GM12878 (cell line): ENCODE results near the gene KCNJ10. TPM values are rescaled to one million over a fixed set of nuclear protein-coding genes. Genes with fewer than 3 reads are reported as not detected.

Source experiments
- ATAC-seq: fragments of 200-7000 bp; cut with Tn5 transposase; 3 replicates; pipeline ENCODE4 v1.9.1; 2020; ENCODE audit warnings: mild to moderate bottlenecking, moderate library complexity
- BruUV-seq: library from RNA; stranded (reverse); fragments of 400-500 nt; replicated peaks from 2 replicates; lab custom pipeline; 2021; lab: Mats Ljungman, UMichigan
- CTCF ChIA-PET: fragments of 300-600 bp; sonication (Branson Sonifier 250); formaldehyde crosslinking; extraction: SDS; loops from one replicate; lab custom pipeline; 2021; ENCODE audit warnings: inconsistent platforms; lab: Yijun Ruan, JAX
- POLR2A ChIA-PET: fragments of 350-600 bp; formaldehyde crosslinking; extraction: SDS; loops from one replicate; lab custom pipeline; 2021; ENCODE audit warnings: inconsistent platforms; lab: Charles Lee
- RAD21 ChIA-PET: fragments of 300-600 bp; sonication (Branson Sonifier 250); formaldehyde crosslinking; loops from one replicate; lab custom pipeline; 2023; ENCODE audit warnings: antibody characterized with exemption; ENCODE audit not compliant: unreplicated experiment; lab: Charles Lee
- SMC1A ChIA-PET: fragments of 300-600 bp; sonication (Branson Sonifier 250); formaldehyde crosslinking; loops from one replicate; lab custom pipeline; 2023; ENCODE audit not compliant: unreplicated experiment, uncharacterized antibody; lab: Charles Lee
- DNase-seq: peaks from one replicate; pipeline ENCODE4 v3.0.0-alpha.2; 2011; ENCODE audit warnings: low read depth, low spot score
- FAIRE-seq: peaks from 3 replicates; lab custom pipeline; 2011; peaks lifted over from hg19 to GRCh38; lab: Jason Lieb, UNC
- H2AFZ ChIP-seq: 2 replicates; pipeline ENCODE4 v1.6.0; 2011; ENCODE audit warnings: low read depth, low read length, control low read depth; ENCODE audit not compliant: control insufficient read depth
- H3K27ac ChIP-seq: 2 replicates; pipeline ENCODE4 v1.5.1; 2011; ENCODE audit warnings: control low read depth; ENCODE audit not compliant: control insufficient read depth, insufficient read depth
- H3K27me3 ChIP-seq, 2 experiments: replicated peaks in 1 of 2; 2 replicates each; pipeline versions ENCODE4 v1.6.0 to v1.6.1; 2011; ENCODE audit warnings: low read length in 1 of 2; ENCODE audit not compliant: control insufficient read depth in 2 of 2, insufficient read depth in 2 of 2
- H3K36me3 ChIP-seq, 2 experiments: 2 replicates each; pipeline ENCODE4 v1.5.1; 2011; ENCODE audit warnings: low read length in 1 of 2; ENCODE audit not compliant: control insufficient read depth in 2 of 2, insufficient read depth in 2 of 2
- H3K4me1 ChIP-seq: 2 replicates; pipeline ENCODE4 v1.6.1; 2011; ENCODE audit warnings: mild to moderate bottlenecking, low read length, moderate library complexity, mixed read lengths; ENCODE audit not compliant: control insufficient read depth, insufficient read depth
- H3K4me2 ChIP-seq: 2 replicates; pipeline ENCODE4 v1.6.0; 2011; ENCODE audit warnings: control low read depth; ENCODE audit not compliant: control insufficient read depth, insufficient read depth
- H3K4me3 ChIP-seq: fragments of 200-600 bp; sonication (generic); 2 replicates; pipeline ENCODE4 v1.5.1; 2016
- H3K79me2 ChIP-seq: 2 replicates; pipeline ENCODE4 v1.6.0; 2011; ENCODE audit warnings: low read length; ENCODE audit not compliant: control insufficient read depth, insufficient read depth
- H3K9ac ChIP-seq: 2 replicates; pipeline ENCODE4 v1.8.0; 2011; ENCODE audit warnings: low read length, control low read depth, mixed read lengths; ENCODE audit not compliant: control insufficient read depth, insufficient read depth
- H3K9me3 ChIP-seq: replicated peaks from 3 replicates; pipeline ENCODE4 v1.5.1; 2011; ENCODE audit warnings: mild to moderate bottlenecking, low read length; ENCODE audit not compliant: control insufficient read depth, insufficient read depth
- H4K20me1 ChIP-seq: 2 replicates; pipeline ENCODE4 v1.6.0; 2011; ENCODE audit not compliant: control insufficient read depth, insufficient read depth
- CREB1 ChIP-seq: IDR thresholded peaks from 2 replicates; pipeline ENCODE4 v1.6.1; 2012; ENCODE audit warnings: low read depth, mild to moderate bottlenecking, inconsistent platforms
- EGR1 ChIP-seq, 2 experiments: IDR thresholded peaks; 1 replicate in 1 of 2; 2 replicates in 1 of 2; pipeline ENCODE4 v1.6.1; 2011 to 2012; ENCODE audit warnings: low read depth in 2 of 2, low read length in 2 of 2, borderline replicate concordance in 1 of 2, mild to moderate bottlenecking in 1 of 2, moderate library complexity in 1 of 2
- EZH2 ChIP-seq: IDR thresholded peaks from 2 replicates; pipeline ENCODE4 v1.6.1; 2012; ENCODE audit warnings: low read depth, mild to moderate bottlenecking, control low read depth, inconsistent platforms, low read length, borderline replicate concordance; ENCODE audit not compliant: control insufficient read depth
- FOS ChIP-seq: IDR thresholded peaks from 3 replicates; pipeline ENCODE4 v1.6.1; 2011; ENCODE audit warnings: borderline replicate concordance; ENCODE audit not compliant: insufficient read length; ENCODE audit errors: extremely low read depth
- HCFC1 ChIP-seq: fragments of 150-350 bp; IDR thresholded peaks from 2 replicates; pipeline ENCODE4 v1.6.1; 2014; ENCODE audit warnings: low read length
- MYB ChIP-seq: fragments of 150-350 bp; IDR thresholded peaks from 2 replicates; pipeline ENCODE4 v1.6.1; 2014; ENCODE audit warnings: mild to moderate bottlenecking, low read depth, low read length, borderline replicate concordance
- PBX3 ChIP-seq: IDR thresholded peaks from 2 replicates; pipeline ENCODE4 v1.6.1; 2011; ENCODE audit warnings: mild to moderate bottlenecking, low read depth, low read length, moderate library complexity; ENCODE audit not compliant: insufficient replicate concordance
- WRNIP1 ChIP-seq: IDR thresholded peaks from 2 replicates; pipeline ENCODE4 v1.6.1; 2011; ENCODE audit warnings: low read depth, low read length, improper control_type of control experiment, borderline replicate concordance
- ZBTB33 ChIP-seq: fragments of 450-650 bp; IDR thresholded peaks from 2 replicates; pipeline ENCODE4 v1.6.1; 2017; ENCODE audit warnings: mild to moderate bottlenecking
- ZNF622 ChIP-seq: fragments of 450-650 bp; IDR thresholded peaks from 2 replicates; pipeline ENCODE4 v1.6.1; 2017; ENCODE audit warnings: mild to moderate bottlenecking, inconsistent platforms
- WGBS: methylation state at CpG from one replicate; pipeline ENCODE4 v1.1.6; 2016; ENCODE audit warnings: low lambda C conversion rate; ENCODE audit not compliant: insufficient replicate concordance, insufficient coverage; ENCODE audit errors: missing lambda C conversion rate; 5-methylcytosine and 5-hydroxymethylcytosine counted together
- in situ Hi-C: fragments of 300-500 bp; cut with MboI; formaldehyde crosslinking; loops from 9 replicates; pipeline ENCODE4 v1.14.3; 2018; ENCODE audit warnings: mixed read lengths
- intact Hi-C: fragments of 100-400 bp; cut with micrococcal nuclease; formaldehyde crosslinking; loops from one replicate; pipeline ENCODE4 v1.14.2; 2022; ENCODE audit not compliant: unreplicated experiment
- polyA plus RNA-seq, 11 experiments: library from polyadenylated mRNA; depleted of rRNA in 4 of 11; unstranded in 6 of 11; stranded (reverse) in 5 of 11; fragments of >200 nt; fragmentation: Nextera tagmentation in 4 of 11; fragmentation: Illumina TruSeq in 1 of 11; extraction: Ambion mirVana in 4 of 11; extraction: Trizol in 1 of 11; gene quantifications; 1 replicate in 1 of 11; 2 replicates in 10 of 11; pipeline versions ENCODE4 v1.2.1 to v1.2.3, GENCODE V29; 2011 to 2016; ENCODE audit warnings: inconsistent platforms in 2 of 11, missing spikeins in 2 of 11, low read depth in 1 of 11
- total RNA-seq, 4 experiments: library from RNA; depleted of rRNA in 3 of 4; stranded (reverse); fragments of >200 nt in 3 of 4; fragmentation: Illumina TruSeq in 1 of 4; extraction: Trizol in 1 of 4; gene quantifications; 2 replicates each; pipeline versions ENCODE4 v1.2.1 to v1.2.3, GENCODE V29; 2013 to 2021

KCNJ10 gene
- total and polyA plus RNA-seq, 10 of the 15 experiments (the other 5 are each of a cell fraction or from before 2014, with no cell fraction given): 0.01 to 0.29 (median 0.09) TPM; not detected in 2

GRCh38 chr1:160114085-160114484, 44.1 kb upstream of the KCNJ10 start (continued):
- TF ChIP-seq EZH2 (no peak), PBX3 (no peak), CREB1 (no peak), MYB (no peak), EGR1 (IDR thresholded peaks at IDR 0.05; ENCODE audit: borderline replicate concordance in 1 of 2, low read depth in 2 of 2, low read length in 2 of 2) (no peak)

- FAIRE-seq: no peak
- no peaks in the 10 kb centered on the region for H3K4me1 ChIP-seq
- ChIA-PET SMC1A (no interaction called here), POLR2A (no interaction called here), CTCF (no interaction called here), RAD21 (no interaction called here)
- no peaks in the 10 kb centered on the region for H3K79me2 ChIP-seq
- H4K20me1 ChIP-seq: 0 out of 2 replicates have a peak, but pooled peaks cover 3% of the 10 kb centered on the region
- H3K36me3 ChIP-seq: no peaks in the 10 kb centered on the region
- no peaks in the 10 kb centered on the region for H3K9me3 ChIP-seq
- BruUV-seq: no TSS peak
- DNase-seq: no peak
- H3K27ac ChIP-seq: no peak overlapping the region
- intact Hi-C loops: no loop called here
- ATAC-seq: no peak
- no peak overlapping the region for H3K4me2 ChIP-seq
- no peak overlapping the region for H2AFZ ChIP-seq
- no peak overlapping the region for H3K4me3 ChIP-seq
- 35% methylated on average over 8 of the region's 8 CpGs for WGBS
- in situ Hi-C loops: no loop called here
- H3K9ac ChIP-seq: no peak overlapping the region
- H3K27me3 ChIP-seq: peaks cover 0 to 5% of the 10 kb centered on the region in 2 experiments; a peak in 2 of 4 replicates
- TF ChIP-seq ZNF622 (no peak), FOS (no peak), HCFC1 (no peak), ZBTB33 (no peak), WRNIP1 (no peak)
Observed at GRCh38 chr1:160113407-160113806, 43.4 kb upstream of the KCNJ10 start.
